ENCODE data around the gene DEGS2. TPM values are rescaled to one million over a fixed set of nuclear protein-coding genes. Genes with fewer than 3 reads are reported as not detected.

Gene DEGS2
- total and polyA plus RNA-seq, 2 of the 13 experiments (the other 11 are each of a cell fraction or from before 2014, with no cell fraction given), result 0.09 TPM

DNA sequence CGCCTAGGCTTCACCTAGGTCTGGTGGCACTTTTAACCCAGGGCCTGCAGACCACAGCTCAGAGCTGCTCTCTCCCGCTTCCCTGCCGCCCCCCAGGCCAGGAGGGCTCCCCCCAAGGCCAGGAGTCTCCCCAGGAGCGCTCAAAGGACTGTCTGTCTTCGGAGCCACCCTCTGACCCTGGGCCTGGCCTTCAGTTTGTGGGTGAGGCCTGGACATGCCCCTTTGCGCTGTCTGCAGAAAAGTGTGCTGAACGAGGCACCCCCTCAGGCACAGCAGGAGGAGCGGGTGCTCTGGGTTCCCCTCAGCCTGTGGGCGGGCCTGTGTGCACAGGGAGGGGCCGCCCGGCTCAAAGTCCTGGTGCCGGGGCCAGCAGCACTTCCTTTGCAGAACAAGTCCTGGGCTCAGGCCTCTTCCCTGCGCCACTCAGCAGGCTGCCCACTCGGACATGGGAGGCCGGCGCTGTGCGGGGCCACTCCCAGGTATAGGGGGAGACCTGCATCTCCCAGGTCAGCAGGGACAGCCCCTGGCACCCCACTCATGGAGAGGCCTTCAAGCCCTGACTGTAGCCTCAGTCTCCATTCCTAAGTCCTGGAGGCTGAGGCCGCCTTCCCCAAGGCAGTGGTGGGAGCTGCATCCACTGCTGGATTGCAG, 14.3 kb downstream of the DEGS2 start (continued):
- TF ChIP-seq NCOR1 (IDR thresholded peaks at IDR 0.05; ENCODE audit: borderline replicate concordance, low read length) (peak; percentile 59; the same call in 1 of the 2 replicates), ZNF569 (CRISPR knock-in tag; IDR thresholded peaks at IDR 0.05; ENCODE audit: borderline replicate concordance) (no peak), ARID2 (CRISPR knock-in tag; IDR thresholded peaks at IDR 0.05; ENCODE audit: borderline replicate concordance) (peak; percentile 42; the same call in 1 of the 2 replicates), NFYC (CRISPR knock-in tag; IDR thresholded peaks at IDR 0.05) (no peak; the same call in 1 of the 2 replicates), ZNF562 (CRISPR knock-in tag; IDR thresholded peaks at IDR 0.05; ENCODE audit: borderline replicate concordance) (no peak), KDM3A (CRISPR knock-in tag; IDR thresholded peaks at IDR 0.05; ENCODE audit: low read depth) (no peak), ISX (CRISPR knock-in tag; conservative IDR thresholded peaks at IDR 0.05) (no peak), ZNF850 (CRISPR knock-in tag; conservative IDR thresholded peaks at IDR 0.05) (no peak), ZNF788 (CRISPR knock-in tag; IDR thresholded peaks at IDR 0.05; ENCODE audit: borderline replicate concordance) (peak; percentile 65; the same call in 1 of the 2 replicates), FOXK1 (CRISPR knock-in tag; IDR thresholded peaks at IDR 0.05; ENCODE audit: borderline replicate concordance, low read depth) (no peak), SP4 (CRISPR knock-in tag; IDR thresholded peaks at IDR 0.05) (no peak; the same call in 1 of the 2 replicates)
- TF ChIP-seq, protein P1, sequence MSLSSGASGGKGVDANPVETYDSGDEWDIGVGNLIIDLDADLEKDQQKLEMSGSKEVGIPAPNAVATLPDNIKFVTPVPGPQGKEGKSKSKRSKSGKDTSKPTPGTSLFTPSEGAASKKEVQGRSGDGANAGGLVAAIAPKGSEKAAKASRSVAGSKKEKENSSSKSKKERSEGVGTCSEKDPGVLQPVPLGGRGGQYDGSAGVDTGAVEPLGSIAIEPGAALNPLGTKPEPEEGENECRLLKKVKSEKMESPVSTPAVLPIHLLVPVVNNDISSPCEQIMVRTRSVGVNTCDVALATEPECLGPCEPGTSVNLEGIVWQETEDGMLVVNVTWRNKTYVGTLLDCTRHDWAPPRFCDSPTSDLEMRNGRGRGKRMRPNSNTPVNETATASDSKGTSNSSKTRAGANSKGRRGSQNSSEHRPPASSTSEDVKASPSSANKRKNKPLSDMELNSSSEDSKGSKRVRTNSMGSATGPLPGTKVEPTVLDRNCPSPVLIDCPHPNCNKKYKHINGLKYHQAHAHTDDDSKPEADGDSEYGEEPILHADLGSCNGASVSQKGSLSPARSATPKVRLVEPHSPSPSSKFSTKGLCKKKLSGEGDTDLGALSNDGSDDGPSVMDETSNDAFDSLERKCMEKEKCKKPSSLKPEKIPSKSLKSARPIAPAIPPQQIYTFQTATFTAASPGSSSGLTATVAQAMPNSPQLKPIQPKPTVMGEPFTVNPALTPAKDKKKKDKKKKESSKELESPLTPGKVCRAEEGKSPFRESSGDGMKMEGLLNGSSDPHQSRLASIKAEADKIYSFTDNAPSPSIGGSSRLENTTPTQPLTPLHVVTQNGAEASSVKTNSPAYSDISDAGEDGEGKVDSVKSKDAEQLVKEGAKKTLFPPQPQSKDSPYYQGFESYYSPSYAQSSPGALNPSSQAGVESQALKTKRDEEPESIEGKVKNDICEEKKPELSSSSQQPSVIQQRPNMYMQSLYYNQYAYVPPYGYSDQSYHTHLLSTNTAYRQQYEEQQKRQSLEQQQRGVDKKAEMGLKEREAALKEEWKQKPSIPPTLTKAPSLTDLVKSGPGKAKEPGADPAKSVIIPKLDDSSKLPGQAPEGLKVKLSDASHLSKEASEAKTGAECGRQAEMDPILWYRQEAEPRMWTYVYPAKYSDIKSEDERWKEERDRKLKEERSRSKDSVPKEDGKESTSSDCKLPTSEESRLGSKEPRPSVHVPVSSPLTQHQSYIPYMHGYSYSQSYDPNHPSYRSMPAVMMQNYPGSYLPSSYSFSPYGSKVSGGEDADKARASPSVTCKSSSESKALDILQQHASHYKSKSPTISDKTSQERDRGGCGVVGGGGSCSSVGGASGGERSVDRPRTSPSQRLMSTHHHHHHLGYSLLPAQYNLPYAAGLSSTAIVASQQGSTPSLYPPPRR (CRISPR knock-in tag; IDR thresholded peaks at IDR 0.05; ENCODE audit: borderline replicate concordance), result peak; percentile 70; the same call in 1 of the 2 replicates
- TF ChIP-seq, protein P2, sequence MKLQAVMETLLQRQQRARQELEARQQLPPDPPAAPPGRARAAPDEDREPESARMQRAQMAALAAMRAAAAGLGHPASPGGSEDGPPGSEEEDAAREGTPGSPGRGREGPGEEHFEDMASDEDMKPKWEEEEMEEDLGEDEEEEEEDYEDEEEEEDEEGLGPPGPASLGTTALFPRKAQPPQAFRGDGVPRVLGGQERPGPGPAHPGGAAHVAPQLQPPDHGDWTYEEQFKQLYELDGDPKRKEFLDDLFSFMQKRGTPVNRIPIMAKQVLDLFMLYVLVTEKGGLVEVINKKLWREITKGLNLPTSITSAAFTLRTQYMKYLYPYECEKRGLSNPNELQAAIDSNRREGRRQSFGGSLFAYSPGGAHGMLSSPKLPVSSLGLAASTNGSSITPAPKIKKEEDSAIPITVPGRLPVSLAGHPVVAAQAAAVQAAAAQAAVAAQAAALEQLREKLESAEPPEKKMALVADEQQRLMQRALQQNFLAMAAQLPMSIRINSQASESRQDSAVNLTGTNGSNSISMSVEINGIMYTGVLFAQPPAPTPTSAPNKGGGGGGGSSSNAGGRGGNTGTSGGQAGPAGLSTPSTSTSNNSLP (IDR thresholded peaks at IDR 0.05; ENCODE audit: low read depth, low read length), result no peak
- TF ChIP-seq, protein P3, sequence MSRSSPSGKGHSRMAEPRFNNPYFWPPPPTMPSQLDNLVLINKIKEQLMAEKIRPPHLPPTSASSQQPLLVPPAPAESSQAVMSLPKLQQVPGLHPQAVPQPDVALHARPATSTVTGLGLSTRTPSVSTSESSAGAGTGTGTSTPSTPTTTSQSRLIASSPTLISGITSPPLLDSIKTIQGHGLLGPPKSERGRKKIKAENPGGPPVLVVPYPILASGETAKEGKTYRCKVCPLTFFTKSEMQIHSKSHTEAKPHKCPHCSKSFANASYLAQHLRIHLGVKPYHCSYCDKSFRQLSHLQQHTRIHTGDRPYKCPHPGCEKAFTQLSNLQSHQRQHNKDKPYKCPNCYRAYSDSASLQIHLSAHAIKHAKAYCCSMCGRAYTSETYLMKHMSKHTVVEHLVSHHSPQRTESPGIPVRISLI (CRISPR knock-in tag; IDR thresholded peaks at IDR 0.05; ENCODE audit: borderline replicate concordance), result no peak
- TF ChIP-seq, protein P4, sequence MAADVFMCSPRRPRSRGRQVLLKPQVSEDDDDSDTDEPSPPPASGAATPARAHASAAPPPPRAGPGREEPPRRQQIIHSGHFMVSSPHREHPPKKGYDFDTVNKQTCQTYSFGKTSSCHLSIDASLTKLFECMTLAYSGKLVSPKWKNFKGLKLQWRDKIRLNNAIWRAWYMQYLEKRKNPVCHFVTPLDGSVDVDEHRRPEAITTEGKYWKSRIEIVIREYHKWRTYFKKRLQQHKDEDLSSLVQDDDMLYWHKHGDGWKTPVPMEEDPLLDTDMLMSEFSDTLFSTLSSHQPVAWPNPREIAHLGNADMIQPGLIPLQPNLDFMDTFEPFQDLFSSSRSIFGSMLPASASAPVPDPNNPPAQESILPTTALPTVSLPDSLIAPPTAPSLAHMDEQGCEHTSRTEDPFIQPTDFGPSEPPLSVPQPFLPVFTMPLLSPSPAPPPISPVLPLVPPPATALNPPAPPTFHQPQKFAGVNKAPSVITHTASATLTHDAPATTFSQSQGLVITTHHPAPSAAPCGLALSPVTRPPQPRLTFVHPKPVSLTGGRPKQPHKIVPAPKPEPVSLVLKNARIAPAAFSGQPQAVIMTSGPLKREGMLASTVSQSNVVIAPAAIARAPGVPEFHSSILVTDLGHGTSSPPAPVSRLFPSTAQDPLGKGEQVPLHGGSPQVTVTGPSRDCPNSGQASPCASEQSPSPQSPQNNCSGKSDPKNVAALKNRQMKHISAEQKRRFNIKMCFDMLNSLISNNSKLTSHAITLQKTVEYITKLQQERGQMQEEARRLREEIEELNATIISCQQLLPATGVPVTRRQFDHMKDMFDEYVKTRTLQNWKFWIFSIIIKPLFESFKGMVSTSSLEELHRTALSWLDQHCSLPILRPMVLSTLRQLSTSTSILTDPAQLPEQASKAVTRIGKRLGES (CRISPR knock-in tag; IDR thresholded peaks at IDR 0.05; ENCODE audit: borderline replicate concordance), result no peak
- TF ChIP-seq, protein P5, sequence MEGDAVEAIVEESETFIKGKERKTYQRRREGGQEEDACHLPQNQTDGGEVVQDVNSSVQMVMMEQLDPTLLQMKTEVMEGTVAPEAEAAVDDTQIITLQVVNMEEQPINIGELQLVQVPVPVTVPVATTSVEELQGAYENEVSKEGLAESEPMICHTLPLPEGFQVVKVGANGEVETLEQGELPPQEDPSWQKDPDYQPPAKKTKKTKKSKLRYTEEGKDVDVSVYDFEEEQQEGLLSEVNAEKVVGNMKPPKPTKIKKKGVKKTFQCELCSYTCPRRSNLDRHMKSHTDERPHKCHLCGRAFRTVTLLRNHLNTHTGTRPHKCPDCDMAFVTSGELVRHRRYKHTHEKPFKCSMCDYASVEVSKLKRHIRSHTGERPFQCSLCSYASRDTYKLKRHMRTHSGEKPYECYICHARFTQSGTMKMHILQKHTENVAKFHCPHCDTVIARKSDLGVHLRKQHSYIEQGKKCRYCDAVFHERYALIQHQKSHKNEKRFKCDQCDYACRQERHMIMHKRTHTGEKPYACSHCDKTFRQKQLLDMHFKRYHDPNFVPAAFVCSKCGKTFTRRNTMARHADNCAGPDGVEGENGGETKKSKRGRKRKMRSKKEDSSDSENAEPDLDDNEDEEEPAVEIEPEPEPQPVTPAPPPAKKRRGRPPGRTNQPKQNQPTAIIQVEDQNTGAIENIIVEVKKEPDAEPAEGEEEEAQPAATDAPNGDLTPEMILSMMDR (CRISPR knock-in tag; IDR thresholded peaks at IDR 0.05), result peak; percentile 25; the same call in 1 of the 2 replicates

Data from HepG2 (cell line).